ENCODE results near the gene CAB39L.
"Not testable (repeated sequence)": the region's sequence is repeated elsewhere in the genome, so short reads cannot be mapped to it uniquely, and the experiment has no call there.

The CAB39L gene

GRCh38 chr13:49310251-49310650, 133.6 kb downstream of the CAB39L start:
- no peak for DNase-seq (ENCODE audit: low read depth in 2 of 2)

DNA sequence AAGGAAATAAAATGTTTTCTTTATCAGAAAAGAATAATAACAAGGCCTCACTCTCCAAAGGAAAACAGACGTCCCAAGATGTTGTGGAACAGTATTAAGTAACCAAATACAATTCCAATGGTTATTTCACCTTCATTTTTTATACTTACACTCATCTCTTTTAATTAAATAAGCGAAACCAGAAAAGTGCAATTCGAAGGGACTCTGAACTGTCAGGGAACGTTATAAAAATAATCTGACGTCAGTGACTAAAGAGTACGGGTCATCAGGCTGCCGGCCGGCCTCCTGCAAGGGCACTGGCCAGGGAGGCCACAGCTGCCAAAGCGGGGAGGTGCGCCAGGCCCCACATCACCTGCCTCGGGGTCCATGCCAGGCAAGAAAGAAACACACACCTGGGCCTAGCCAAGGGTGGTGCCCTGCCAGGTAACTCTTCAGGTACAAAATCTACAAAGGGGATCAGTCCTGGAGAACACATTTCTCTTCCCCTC, 134.9 kb downstream of the CAB39L start:
- DNase-seq (ENCODE audit: low read depth in 2 of 2), result no peak

DNA sequence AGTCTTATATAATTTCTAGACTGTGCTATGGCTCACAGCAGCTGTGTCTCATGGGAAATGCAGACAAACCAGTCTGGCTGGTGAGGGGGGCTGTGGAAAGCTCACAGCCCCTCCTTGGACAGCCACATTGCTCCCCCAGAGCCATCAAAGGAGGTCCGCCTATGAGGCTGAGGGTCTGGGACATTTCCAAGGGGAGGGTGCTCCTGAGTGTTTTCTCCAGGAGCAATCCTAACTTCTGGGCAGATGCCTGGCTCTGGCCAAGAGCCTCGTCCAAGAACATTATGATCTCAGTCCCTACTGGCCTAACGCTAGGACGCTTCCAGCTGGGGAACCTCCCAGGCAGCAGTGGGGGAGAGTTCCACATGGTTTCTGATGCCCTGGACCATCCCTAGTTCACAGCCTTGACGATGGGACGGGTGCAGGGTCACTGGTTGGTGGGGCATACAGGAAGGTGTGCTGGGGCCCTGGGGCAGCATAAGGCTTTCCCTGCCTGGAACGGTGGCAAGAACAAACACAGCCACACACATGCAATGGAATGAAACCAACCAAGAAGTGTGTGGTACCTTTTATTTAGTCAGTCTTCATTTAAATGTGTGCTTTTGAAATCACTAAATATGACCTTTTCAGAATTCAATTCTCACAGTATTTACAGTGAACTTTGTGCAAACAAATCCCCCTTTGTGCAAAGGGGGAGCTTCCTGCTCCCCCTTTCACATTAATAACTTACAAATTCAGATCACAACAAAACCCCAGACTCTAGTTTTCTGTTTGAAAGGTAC, 135.6 kb downstream of the CAB39L start:
- DNase-seq (ENCODE audit: low read depth in 2 of 2), result no peak

DNA sequence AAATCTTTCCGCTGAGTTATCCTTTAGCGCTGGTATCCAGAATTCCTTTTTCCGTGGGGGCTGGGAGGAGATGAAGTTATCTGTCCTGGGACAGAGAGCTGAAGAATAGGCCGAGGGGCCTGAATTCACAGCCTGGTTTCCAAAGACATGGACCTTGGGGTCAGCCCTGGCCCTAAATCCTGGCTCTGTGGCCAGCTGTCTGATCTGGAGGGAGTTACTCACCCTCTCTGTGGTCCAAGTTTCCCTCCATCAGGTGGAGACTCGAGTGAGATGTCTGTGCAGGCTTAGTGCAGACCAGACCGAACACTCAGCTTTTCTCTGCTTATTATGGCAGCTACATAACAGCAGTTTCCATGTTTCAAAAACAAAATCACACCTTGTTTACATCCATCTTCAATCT, 136.5 kb downstream of the CAB39L start:
- no peak for DNase-seq (ENCODE audit: low read depth in 2 of 2)

GRCh38 chr13:49305792-49306425, 138.0 kb downstream of the CAB39L start:
- no peak for DNase-seq (ENCODE audit: low read depth in 2 of 2)

DNA sequence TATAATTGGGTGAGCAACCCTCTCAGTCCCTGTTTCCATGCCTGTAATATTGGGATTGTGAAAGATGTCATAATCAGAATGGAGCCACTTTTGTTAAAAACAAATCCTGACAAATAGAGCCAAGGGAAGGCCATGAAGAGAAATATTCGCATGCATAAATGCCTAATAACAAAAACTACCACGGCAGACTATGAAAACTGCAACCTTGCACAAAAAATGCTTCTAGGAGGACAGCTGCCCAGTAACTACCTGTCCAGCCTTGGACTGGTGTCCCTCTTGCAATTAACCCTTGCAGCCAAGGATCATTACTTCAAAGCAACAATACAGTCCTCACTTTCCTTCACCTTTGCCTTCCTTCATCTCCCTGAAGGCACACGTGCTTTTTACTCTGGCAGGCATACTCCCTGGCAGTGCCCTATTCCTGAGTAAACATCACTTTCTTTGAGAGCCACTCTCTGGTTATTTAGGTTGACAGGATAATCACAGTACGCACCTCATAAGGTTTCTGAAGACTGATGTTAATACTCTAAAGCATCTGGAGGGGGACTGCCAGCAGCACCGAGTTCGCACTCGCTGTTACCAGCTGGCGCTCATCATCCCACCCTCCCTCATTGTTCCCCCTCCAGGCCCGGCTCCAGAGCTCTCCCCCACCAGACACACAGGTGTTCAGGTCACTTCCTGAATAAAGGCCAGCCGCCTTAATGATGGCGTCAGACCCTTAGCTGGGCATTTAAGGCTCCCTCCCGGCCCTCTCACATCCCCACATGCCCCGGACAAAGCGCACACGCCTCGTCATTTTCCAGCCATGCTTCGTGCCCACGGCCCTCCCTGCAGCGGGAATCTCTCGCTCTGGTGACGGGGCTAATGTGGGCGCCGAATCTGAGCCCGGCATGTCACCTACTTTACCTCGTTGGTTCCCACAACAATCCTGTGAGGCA, 138.8 kb downstream of the CAB39L start:
- DNase-seq (ENCODE audit: low read depth in 2 of 2), result no peak

- DNase-seq (ENCODE audit: low read depth in 2 of 2), result no peak
These were observed 139.5 kb downstream of the CAB39L start for GRCh38 chr13:49304356-49304755.

DNA sequence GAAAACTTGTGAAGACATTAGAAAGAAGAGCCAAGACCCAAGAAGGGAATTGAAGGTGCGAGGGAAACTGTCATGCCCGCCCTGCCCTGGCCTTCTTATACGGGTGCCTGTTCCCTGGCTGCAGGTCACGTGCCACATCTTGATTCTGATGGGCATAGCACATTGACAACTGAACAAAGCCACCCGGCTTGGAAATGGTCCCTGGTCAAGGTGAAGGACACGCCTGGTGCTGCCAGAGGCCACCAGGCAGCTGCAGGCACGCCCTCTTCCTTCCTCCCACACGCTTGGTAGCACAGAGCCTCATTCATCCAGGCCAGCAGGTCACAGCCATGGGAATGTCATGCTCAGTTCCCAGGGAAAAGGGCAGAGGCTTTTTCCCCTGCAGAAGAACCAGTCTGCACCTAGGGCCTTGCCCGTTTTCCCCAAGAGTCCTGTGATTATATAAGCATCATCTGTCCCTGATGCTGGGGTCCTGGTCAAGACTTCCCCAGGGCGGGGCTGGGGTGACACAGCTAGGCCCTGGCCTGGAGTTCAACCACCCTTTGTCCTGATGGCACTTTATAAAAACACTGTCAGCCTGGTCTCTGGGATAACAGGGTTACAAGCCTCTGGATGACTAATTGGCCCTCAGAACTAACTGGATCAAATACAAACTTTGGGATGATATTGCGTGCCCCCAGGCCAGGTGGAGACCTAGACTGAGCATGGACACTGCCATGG, 140.2 kb downstream of the CAB39L start:
- DNase-seq (ENCODE audit: low read depth in 2 of 2), result no peak

DNA sequence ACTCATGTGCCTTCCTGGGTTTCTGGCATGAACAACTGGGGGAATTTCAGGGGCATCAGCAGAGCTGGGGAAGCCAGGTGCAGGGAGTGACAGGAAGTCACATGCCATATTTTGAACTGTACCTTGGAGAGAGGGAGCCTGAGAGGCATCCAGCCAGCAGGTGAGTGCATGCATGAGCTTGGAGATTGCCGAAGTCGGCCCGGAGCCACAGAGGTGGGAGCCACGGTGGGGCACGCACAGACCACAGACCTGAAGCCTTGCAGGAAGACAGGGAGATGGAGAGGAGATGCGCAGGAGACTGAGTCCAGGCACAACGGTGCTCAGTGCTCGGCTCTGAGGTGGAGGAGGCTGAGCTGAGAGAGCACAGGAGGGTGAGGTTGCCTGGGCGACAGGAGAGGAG, 141.0 kb downstream of the CAB39L start:
- DNase-seq (ENCODE audit: low read depth in 2 of 2), result no peak

GRCh38 chr13:49302222-49302621, 141.6 kb downstream of the CAB39L start:
- DNase-seq (ENCODE audit: low read depth in 2 of 2), result no peak

DNA sequence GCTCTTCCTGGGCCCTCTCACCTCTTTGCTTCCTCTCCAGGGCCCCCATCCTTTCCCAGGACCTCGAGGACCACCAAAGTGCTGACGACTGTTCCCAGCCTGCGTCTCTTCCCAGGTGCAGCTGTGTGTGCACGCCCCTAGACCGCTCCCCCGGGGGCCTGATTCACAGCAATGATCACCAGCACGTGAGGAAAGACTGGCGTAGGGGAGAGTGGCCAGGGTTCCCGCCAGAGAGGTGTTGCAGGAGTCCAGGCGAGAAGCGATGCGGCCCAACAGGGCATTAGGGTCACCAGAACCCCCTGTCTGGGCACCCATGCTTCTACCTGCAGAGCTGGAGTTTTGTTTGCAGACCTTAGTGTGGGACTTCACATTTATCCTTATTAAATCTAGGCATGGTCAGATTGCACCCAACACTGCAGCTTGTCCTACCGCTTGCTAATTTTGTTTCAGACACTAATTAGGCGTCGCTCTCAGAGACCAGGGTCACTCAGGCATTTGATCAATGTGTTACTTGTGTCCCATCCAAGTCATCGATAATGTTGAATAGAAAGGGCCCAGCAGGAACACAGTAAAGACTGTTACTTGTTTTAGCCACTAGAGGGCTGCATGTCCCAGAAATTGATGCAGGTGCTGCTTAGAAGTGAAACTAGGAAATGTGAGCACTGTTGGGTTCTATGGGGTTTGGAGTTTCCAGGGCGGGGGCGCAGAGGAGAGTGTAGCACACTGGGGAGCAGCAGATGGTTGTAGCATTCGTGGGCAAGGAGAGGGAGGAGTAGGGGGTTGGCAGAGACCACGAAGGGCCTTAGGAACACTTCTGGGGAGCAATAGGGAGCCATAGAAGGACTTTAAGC, 142.9 kb downstream of the CAB39L start:
- peak; percentile 57 to 64 for DNase-seq (ENCODE audit: low read depth in 2 of 2)

GRCh38 chr13:49300276-49300675, 143.6 kb downstream of the CAB39L start:
- DNase-seq (ENCODE audit: low read depth in 2 of 2), result no peak

DNA sequence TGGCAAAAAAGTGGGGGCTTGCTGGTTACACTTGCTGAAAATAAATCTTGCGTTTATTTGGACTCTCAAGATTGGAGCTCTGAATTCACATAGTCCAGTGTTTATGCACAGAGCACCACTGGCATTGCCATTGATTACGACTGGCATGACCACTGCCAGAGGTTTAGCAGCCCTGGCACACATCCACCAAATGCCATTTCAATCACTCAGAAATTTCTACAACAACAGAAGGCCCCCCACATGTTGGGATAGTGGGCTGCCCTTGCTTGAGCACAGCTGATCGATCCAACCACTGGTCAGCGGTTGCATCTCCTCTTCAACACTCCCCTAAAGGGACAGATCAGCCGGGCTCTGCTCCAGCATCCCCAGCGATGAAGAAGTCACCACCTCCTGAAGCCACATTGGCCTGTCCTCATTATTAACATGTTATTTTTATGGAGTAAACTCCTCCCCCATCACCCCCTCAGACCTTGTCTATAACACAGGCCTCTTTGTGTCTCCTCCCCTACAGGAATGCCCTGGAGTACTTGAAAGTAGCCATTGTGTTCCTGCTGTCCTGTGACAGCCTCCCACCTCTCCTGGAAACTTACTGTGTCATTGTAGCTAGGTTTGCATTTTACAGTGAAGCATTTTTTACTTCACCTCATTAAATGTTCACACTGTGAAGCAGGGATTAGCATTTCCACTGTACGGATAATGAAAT, 144.8 kb downstream of the CAB39L start:
- no peak for DNase-seq (ENCODE audit: low read depth in 2 of 2)

DNA sequence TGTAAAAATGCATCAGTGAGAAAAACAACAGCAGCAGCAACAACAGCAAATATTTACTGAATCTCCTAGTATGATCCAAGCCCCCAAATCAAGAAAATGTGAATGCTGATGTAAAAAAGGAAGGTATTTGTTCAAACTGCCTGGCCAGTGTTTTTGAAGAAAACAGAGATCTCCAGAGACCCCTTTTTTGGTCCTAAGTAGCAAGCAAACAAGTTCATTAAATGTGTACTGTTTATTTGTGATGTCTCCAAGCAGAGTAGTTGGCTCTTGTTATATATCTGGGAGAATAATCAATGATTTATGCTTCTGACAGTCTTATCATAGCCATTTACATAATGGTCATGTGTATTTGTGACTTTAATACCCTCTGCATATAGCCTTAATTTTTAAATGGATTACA, 145.4 kb downstream of the CAB39L start:
- no peak for DNase-seq (ENCODE audit: low read depth in 2 of 2)

GRCh38 chr13:49297338-49297737, 146.5 kb downstream of the CAB39L start:
- no peak for DNase-seq (ENCODE audit: low read depth in 2 of 2)

GRCh38 chr13:49296659-49297058, 147.2 kb downstream of the CAB39L start:
- DNase-seq (ENCODE audit: low read depth in 2 of 2), result no peak

DNA sequence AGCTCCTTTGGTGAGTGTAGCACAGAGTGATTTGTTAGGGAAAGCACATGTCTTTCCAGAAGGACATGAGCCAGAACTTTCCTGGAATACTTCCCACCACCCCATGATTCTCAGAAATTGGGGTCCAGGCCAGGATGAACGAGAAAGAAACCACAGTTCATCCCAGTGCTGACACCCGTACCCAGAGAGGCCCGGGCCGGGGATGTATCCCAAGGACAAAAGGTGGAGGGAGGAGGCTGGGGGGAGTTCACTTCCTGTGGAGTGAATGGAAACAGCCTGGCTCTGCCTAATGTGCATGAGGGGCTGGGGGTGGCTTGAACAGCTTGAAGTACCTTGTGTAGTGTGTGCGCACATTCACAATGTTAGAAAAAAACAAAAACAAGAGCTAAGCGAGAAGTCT, 148.6 kb downstream of the CAB39L start:
- no peak for DNase-seq (ENCODE audit: low read depth in 2 of 2)

DNA sequence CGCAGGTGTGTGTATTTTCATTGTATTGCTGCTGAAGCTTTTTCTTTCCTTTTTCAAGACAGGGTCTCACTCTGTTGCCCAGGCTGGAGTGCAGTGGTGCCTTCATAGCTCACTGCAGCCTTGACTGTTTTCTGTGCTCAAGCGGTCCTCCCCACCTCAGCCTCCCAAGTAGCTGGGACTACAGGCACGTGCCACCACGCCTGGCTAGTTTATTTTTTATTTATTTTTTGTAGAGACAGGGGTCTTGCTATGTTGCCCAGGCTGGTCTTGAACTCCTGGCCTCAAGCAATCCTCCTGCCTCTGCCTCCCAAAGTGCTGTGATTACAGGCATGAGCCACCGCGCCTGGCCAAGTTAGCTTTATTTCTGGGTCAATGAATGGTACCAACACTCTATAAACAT, 149.1 kb downstream of the CAB39L start:
- not testable (repeated sequence) for DNase-seq (ENCODE audit: low read depth in 2 of 2)

DNA sequence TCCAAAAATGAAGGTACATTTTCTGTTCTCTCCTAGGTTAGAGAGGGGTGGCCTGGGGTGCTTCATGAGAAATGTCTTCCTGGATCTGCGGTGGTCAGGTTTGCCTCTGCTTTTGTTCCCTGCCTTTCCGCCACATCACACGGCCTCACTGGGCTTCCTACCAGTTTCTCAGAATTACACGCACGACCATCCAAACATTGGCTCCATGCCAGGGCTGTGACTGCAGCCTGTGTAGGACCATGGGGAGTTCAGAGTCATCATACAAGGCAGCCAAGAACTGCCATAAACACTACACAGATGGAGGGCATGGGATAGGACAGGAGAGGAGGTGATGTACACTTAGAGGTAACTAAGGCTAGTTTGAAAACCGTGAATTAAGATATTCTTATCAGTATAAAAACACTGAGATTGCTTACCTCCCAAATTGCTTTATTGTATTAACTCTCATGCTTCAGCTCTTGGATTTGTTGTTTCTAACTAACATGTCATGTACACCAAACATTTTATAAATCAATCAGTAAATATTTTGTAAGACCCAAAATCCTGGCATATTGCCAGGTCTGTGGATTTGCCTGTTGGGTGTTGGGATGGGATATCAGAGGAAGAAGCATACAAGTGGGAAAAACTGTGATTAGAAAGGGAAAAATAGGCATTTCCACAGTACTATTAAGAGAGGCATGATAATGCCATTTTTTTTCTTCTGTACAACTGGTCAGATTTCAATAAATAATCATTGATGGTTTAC, 150.9 kb downstream of the CAB39L start:
- DNase-seq (ENCODE audit: low read depth in 2 of 2), result no peak
